ENCODE results near the gene UNC5A. TPM values are rescaled to one million over a fixed set of nuclear protein-coding genes. Genes with fewer than 3 reads are reported as not detected.

UNC5A gene
- total RNA-seq, 1 donor from 2014 or later: not detected

GRCh38 chr5:176888016-176888864 lies 77.9 kb downstream of the UNC5A start:
- no peak for DNase-seq (ENCODE audit: extremely low spot score, unreplicated experiment)
- no peak overlapping the region for H3K27ac Mint-ChIP-seq (ENCODE audit: unreplicated experiment)
- peaks cover 17% of the 10 kb centered on the region for H3K27me3 Mint-ChIP-seq (ENCODE audit: unreplicated experiment)
- TF ChIP-seq CTCF (IDR thresholded peaks at IDR 0.05): no peak
- no peak overlapping the region for H3K4me3 Mint-ChIP-seq (ENCODE audit: unreplicated experiment)
- H3K4me1 Mint-ChIP-seq (ENCODE audit: unreplicated experiment): no peaks in the 10 kb centered on the region
- no peaks in the 10 kb centered on the region for H3K9me3 Mint-ChIP-seq (ENCODE audit: unreplicated experiment)
- no peaks in the 10 kb centered on the region for H3K36me3 Mint-ChIP-seq (ENCODE audit: unreplicated experiment)

- no peaks in the 10 kb centered on the region for H3K4me1 Mint-ChIP-seq (ENCODE audit: unreplicated experiment)
- DNase-seq (ENCODE audit: extremely low spot score, unreplicated experiment): no peak
- H3K27me3 Mint-ChIP-seq (ENCODE audit: unreplicated experiment): peaks cover 21% of the 10 kb centered on the region
Measured at GRCh38 chr5:176888865-176889165, 78.5 kb downstream of the UNC5A start.

GRCh38 chr5:176889321-176890280 lies 79.2 kb downstream of the UNC5A start:
- Mint-ChIP-seq H3K27me3 (ENCODE audit: unreplicated experiment) (peaks cover 26% of the 10 kb centered on the region), H3K9me3 (ENCODE audit: unreplicated experiment) (no peaks in the 10 kb centered on the region)
- DNase-seq (ENCODE audit: extremely low spot score, unreplicated experiment): no peak

More at GRCh38 chr5:176888865-176889165, 78.5 kb downstream of the UNC5A start:
- no peak for TF ChIP-seq CTCF (IDR thresholded peaks at IDR 0.05)
- Mint-ChIP-seq H3K4me3 (ENCODE audit: unreplicated experiment) (no peak overlapping the region), H3K36me3 (ENCODE audit: unreplicated experiment) (no peaks in the 10 kb centered on the region), H3K9me3 (ENCODE audit: unreplicated experiment) (no peaks in the 10 kb centered on the region), H3K27ac (ENCODE audit: unreplicated experiment) (no peak overlapping the region)

GRCh38 chr5:176890455-176891330 lies 80.3 kb downstream of the UNC5A start:
- H3K9me3 Mint-ChIP-seq (ENCODE audit: unreplicated experiment): no peaks in the 10 kb centered on the region
- H3K4me1 Mint-ChIP-seq (ENCODE audit: unreplicated experiment): no peaks in the 10 kb centered on the region
- DNase-seq (ENCODE audit: extremely low spot score, unreplicated experiment): no peak
- H3K36me3 Mint-ChIP-seq (ENCODE audit: unreplicated experiment): no peaks in the 10 kb centered on the region
- peaks cover 26% of the 10 kb centered on the region for H3K27me3 Mint-ChIP-seq (ENCODE audit: unreplicated experiment)
- no peak for TF ChIP-seq CTCF (IDR thresholded peaks at IDR 0.05)
- no peak overlapping the region for H3K4me3 Mint-ChIP-seq (ENCODE audit: unreplicated experiment)
- H3K27ac Mint-ChIP-seq (ENCODE audit: unreplicated experiment): no peak overlapping the region

More at GRCh38 chr5:176889321-176890280, 79.2 kb downstream of the UNC5A start:
- no peak for TF ChIP-seq CTCF (IDR thresholded peaks at IDR 0.05)
- H3K4me3 Mint-ChIP-seq (ENCODE audit: unreplicated experiment): no peak overlapping the region
- H3K36me3 Mint-ChIP-seq (ENCODE audit: unreplicated experiment): no peaks in the 10 kb centered on the region
- no peaks in the 10 kb centered on the region for H3K4me1 Mint-ChIP-seq (ENCODE audit: unreplicated experiment)
- no peak overlapping the region for H3K27ac Mint-ChIP-seq (ENCODE audit: unreplicated experiment)

All from osteocyte (in vitro differentiated cells).